ENCODE results near the gene RSPH10B2. TPM values are rescaled to one million over a fixed set of nuclear protein-coding genes. Genes with fewer than 3 reads are reported as not detected.
"Not testable (repeated sequence)": the region's sequence is repeated elsewhere in the genome, so short reads cannot be mapped to it uniquely, and the experiment has no call there.

Gene RSPH10B2
- 1.2 TPM for total RNA-seq

GRCh38 chr7:6753964-6754363 is at the start of gene RSPH10B2:
RSPH10B2 (plus strand) TSS chr7:6754103; CDS start chr7:6757678, 3,575 bp downstream.
- not testable (repeated sequence) for FAIRE-seq; DNase-seq (ENCODE audit: low spot score in 2 of 2)

- FAIRE-seq (no peak), DNase-seq (ENCODE audit: low spot score in 2 of 2) (peak in 1 of 2 donors; percentile 34)
These were observed 47.8 kb upstream of the RSPH10B2 start for GRCh38 chr7:6705959-6706665.

GRCh38 chr7:6706666-6707407 is 47.1 kb upstream of the RSPH10B2 start, which contains the start of gene ZNF12:
ZNF12 (minus strand) TSS chr7:6706947; CDS start chr7:6705173, 1,774 bp downstream.
- FAIRE-seq (no peak), DNase-seq (ENCODE audit: low spot score in 2 of 2) (peak; percentile 90 to 94)

- FAIRE-seq (no peak), DNase-seq (ENCODE audit: low spot score in 2 of 2) (no peak)
These were observed 45.6 kb upstream of the RSPH10B2 start for GRCh38 chr7:6708304-6708703.

GRCh38 chr7:6709808-6710207 is 44.1 kb upstream of the RSPH10B2 start:
- FAIRE-seq (no peak), DNase-seq (ENCODE audit: low spot score in 2 of 2) (no peak)

- DNase-seq (ENCODE audit: low spot score in 2 of 2) (no peak), FAIRE-seq (no peak)
These were observed 39.5 kb upstream of the RSPH10B2 start for GRCh38 chr7:6714360-6714759.

- FAIRE-seq, result not testable (repeated sequence)
These were observed 38.0 kb upstream of the RSPH10B2 start for GRCh38 chr7:6715898-6716297.

GRCh38 chr7:6718124-6718523 is 35.8 kb upstream of the RSPH10B2 start:
- FAIRE-seq, result no peak
- no peak for DNase-seq (ENCODE audit: low spot score in 2 of 2)

More at GRCh38 chr7:6715898-6716297, 38.0 kb upstream of the RSPH10B2 start:
- not testable (repeated sequence) for DNase-seq (ENCODE audit: low spot score in 2 of 2)

- not testable (repeated sequence) for DNase-seq (ENCODE audit: low spot score in 2 of 2); FAIRE-seq
These were observed 29.6 kb upstream of the RSPH10B2 start for GRCh38 chr7:6724351-6724750.

GRCh38 chr7:6725003-6725402 is 28.9 kb upstream of the RSPH10B2 start:
- FAIRE-seq (no peak), DNase-seq (ENCODE audit: low spot score in 2 of 2) (no peak)

- not testable (repeated sequence) for FAIRE-seq
These were observed 27.6 kb upstream of the RSPH10B2 start for GRCh38 chr7:6726341-6726740.

GRCh38 chr7:6727663-6728062 is 26.2 kb upstream of the RSPH10B2 start:
- FAIRE-seq (no peak), DNase-seq (ENCODE audit: low spot score in 2 of 2) (no peak)

More at GRCh38 chr7:6726341-6726740, 27.6 kb upstream of the RSPH10B2 start:
- DNase-seq (ENCODE audit: low spot score in 2 of 2), result not testable (repeated sequence)

- FAIRE-seq; DNase-seq (ENCODE audit: low spot score in 2 of 2): not testable (repeated sequence)
These were observed 24.9 kb upstream of the RSPH10B2 start for GRCh38 chr7:6728893-6729491.

GRCh38 chr7:6729492-6730342 is 24.2 kb upstream of the RSPH10B2 start:
- DNase-seq (ENCODE audit: low spot score in 2 of 2) (peak; percentile 85 to 89), FAIRE-seq (no peak)

- no peak for DNase-seq (ENCODE audit: low spot score in 2 of 2)
- no peak for FAIRE-seq
These were observed 23.6 kb upstream of the RSPH10B2 start for GRCh38 chr7:6730343-6730633.

GRCh38 chr7:6738415-6738814 is 15.5 kb upstream of the RSPH10B2 start:
- not testable (repeated sequence) for DNase-seq (ENCODE audit: low spot score in 2 of 2); FAIRE-seq

- DNase-seq (ENCODE audit: low spot score in 2 of 2); FAIRE-seq: not testable (repeated sequence)
These were observed 9.3 kb upstream of the RSPH10B2 start for GRCh38 chr7:6744410-6745100.

GRCh38 chr7:6749335-6749734 is 4.6 kb upstream of the RSPH10B2 start:
- not testable (repeated sequence) for DNase-seq (ENCODE audit: low spot score in 2 of 2); FAIRE-seq

- not testable (repeated sequence) for DNase-seq (ENCODE audit: low spot score in 2 of 2); FAIRE-seq
These were observed 3.7 kb upstream of the RSPH10B2 start for GRCh38 chr7:6750173-6750572.

Data from frontal cortex (tissue), 4 donors.